ENCODE results near the gene ADGRG2.

DNA sequence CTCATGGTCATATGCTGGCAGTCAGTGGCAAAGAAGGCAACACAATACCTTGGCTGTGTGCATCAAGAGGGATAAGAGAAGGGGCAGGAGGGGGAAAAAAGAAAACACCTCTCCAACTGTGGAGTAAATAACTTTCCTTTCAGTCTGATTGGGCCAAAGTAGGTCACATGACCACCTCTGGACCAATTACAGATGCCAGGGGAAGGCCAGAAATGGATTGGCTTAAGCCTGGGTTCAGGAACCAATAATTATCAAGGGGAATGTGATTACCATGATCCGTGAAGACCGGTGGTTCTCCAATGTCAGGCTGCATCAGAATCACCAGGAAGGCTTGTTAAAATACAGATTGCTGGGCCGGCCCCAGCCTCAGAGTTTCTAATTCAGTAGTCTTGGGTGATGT, 7.4 kb upstream of the ADGRG2 start:
- no peak for TF ChIP-seq GATA2 (IDR thresholded peaks at IDR 0.05; ENCODE audit: low read depth, low read length)
- no peak for TF ChIP-seq GATA3 (IDR thresholded peaks at IDR 0.05; ENCODE audit: low read depth, low read length)
